ENCODE measurements around the gene SERPINE3.

DNA sequence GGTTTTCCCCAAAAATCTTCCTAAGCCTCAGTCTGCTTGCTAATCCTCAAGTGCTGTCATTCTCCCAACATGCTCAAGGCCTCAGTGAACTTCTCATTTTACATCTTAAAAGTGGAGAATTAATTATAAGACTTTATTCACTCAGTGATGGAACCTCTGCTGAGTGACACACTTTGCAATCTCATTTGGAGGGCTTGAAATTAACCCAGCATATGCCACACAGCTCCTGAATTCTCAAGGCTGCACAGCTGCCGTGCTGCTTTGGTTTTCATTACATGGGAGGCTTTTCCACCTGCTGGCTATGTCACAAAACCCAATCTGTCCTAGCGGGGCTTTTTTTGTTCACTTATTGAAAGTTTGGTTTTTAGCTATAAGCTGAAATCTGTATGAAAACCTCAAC is 28.3 kb upstream of the SERPINE3 start:
- TF ChIP-seq, protein P1, sequence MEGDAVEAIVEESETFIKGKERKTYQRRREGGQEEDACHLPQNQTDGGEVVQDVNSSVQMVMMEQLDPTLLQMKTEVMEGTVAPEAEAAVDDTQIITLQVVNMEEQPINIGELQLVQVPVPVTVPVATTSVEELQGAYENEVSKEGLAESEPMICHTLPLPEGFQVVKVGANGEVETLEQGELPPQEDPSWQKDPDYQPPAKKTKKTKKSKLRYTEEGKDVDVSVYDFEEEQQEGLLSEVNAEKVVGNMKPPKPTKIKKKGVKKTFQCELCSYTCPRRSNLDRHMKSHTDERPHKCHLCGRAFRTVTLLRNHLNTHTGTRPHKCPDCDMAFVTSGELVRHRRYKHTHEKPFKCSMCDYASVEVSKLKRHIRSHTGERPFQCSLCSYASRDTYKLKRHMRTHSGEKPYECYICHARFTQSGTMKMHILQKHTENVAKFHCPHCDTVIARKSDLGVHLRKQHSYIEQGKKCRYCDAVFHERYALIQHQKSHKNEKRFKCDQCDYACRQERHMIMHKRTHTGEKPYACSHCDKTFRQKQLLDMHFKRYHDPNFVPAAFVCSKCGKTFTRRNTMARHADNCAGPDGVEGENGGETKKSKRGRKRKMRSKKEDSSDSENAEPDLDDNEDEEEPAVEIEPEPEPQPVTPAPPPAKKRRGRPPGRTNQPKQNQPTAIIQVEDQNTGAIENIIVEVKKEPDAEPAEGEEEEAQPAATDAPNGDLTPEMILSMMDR (IDR thresholded peaks at IDR 0.05), result no peak
- no peak for TF ChIP-seq POLR2A (IDR thresholded peaks at IDR 0.05; ENCODE audit: low read depth)

Data from esophagus muscularis mucosa (tissue), 3 donors.